Activated CD4-positive, CD25-positive, alpha-beta regulatory T cell treated with anti-CD3 and anti-CD28 coated beads, Interleukin-2, amount 50 U/mL, for 24 hours (primary cell): ENCODE results near the gene PRDM11.

ENCODE experiments used
- ATAC-seq, 2 donors: fragments of 150-1000 bp; cut with Tn5 transposase; one replicate each; pipeline ENCODE4 v1.10.0; 2021; ENCODE audit warnings: mild to moderate bottlenecking in 1 of 2, moderate library complexity in 1 of 2

The PRDM11 gene

DNA sequence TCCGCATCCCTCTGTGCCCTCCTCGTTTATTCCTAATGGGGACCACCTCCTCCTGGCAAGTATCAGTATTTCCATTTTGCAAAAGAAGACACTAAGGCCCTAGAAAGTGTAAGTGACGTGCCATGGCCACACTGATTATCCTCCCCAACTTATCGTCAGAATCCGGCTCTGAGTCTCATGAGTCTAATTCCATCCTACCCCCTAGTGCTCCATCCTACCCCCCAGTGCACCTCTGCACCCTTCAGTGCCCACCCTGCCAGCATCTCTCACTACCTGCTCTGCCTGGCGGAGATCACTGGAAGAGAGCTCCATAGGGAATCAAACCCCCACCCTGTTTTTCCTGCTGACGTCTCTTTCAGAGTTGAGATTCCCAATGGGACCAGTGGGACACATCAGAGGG lies 31.8 kb downstream of the PRDM11 start:
- ATAC-seq: no peak

DNA sequence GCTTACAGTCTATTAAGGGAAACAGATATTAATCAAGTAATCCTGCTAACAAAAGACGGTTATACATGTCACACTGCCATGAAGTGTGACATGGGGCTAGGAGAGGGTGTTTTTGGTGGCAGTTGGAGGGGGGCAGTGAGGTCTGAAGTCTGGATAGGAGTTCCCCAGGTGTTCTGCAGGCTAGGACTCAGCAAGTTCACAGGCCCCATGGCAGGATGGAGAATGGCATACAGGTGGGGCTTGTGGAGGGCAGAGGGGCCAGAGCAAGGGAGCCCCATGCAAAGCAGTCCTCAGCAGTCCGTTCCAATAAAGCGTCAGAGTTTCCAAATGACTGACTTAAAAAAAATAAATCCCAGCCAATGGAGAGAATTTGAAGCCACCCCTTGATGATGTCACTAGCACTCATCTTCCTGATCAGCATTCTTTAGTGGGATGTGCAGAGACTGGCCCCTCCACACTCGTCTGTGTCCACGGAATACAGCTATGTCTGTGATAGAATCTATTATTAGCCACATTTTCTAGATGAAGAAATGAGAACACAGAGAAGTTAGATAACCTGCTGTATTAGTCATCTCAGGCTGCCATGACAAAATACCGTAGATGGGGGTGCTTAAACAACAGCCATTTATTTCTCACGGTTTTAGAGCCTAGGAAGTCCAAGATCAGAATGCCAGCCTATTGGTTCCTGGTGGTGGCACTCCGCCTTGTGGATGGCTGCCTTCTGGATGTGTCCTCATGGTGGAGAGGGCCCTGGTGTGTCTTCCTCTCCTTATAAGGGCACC lies 32.6 kb downstream of the PRDM11 start:
- ATAC-seq: no peak

DNA sequence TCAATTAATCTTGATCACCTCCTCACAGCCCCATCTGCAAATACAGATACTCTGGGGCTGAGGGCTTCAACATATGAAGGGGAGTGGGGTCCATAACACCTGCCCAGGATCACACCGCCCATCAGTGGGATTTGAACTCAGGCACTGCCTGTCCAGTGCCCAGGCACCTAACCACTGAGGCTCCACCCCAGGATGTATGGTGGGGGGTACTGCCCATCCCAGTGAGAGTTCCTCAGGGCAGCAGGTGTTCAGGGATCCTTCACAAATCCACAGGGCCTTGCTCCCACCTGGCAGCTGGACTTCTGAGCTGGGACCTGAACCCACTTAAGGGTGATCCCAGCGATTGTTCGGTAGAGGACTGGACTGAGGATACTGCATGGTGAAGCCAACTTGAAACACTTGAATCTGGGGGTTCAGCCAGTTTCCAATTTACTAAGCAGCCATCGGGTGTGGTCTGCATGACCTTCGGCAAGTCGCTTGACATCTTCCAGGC lies 33.3 kb downstream of the PRDM11 start:
- ATAC-seq: no peak

DNA sequence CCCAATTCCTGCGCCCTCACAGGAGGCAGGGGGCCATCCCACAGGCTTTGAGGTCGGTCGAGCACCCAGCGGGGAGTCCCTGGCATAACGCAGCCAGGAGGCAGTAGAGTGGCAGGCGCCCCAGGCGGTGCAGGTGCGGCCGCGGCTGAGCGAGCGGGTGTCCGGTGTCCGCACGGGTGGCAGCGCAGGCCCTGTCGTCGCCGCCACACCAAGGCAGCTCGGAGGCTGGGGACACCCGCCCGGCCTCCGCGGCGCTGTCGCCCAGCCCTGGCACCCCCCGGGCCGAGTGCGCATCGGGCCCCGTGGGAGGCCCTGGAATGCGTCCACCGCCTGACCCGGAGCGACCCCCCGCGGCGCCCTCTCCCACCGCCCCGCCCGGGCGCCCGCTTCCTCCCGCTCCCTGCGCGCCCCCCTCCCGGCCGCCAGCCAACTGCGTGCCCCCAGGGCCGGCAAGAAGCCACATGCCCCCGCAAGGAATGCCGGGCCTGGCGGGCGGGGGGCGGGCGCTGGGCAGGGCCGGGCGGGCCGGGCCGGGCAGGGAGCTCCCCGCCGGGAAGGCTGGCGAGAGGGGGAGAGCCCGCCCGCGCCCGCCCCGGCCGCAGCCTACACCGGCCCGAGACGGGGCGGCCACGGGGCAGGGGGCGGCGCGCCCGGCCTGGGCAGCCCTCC lies 33.9 kb downstream of the PRDM11 start:
- ATAC-seq: peak; percentile 33

DNA sequence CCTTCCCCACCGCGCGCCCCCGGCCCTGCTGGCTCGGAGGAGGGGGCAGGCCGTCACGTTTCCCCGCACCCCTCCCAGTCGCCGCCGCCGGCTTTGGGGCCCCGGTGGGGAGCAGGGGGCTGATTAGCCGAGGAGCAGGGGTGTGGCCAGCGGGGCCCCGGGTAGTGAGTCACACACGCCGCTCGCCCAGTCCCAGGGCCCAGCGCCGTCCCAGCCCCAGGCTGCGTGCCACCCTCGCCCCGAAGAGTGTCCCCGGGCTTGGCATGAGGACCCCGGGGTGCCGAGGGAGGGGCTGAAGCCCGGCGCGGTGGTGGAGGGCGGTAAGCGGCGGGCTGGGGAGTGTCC lies 34.4 kb downstream of the PRDM11 start:
- ATAC-seq: peak; percentile 86 to 93

DNA sequence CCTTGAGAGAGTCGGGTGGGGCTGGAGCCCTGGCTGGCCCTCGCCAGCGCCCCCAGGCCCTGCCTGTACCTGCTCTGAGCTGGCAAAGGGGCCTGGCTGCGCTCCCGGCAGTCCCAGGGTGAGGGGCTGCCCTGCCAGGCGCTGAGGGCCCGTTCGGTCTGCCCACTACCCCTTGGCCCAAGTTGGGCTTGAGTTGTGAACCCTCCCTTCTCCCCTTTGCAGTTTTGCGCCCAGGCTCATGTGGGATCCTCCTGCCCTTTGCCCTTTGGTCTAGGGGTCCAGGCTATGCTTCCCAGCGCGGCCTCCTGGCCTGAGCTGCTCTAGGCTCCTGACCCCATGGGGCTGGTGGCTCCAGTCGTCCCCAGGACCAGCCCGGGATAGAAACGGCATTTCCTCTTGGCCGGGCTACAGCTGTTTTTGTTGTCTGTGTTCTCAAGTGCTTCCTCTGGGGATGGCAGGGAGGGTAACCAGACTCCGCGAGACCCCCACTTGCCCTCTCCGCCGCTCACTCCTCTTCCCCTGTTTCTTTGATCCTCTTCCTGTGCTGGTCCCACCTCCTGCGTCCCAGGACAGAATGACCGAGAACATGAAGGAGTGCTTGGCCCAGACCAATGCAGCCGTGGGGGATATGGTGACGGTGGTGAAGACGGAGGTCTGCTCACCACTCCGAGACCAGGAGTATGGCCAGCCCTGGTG lies 34.9 kb downstream of the PRDM11 start:
- no peak for ATAC-seq

DNA sequence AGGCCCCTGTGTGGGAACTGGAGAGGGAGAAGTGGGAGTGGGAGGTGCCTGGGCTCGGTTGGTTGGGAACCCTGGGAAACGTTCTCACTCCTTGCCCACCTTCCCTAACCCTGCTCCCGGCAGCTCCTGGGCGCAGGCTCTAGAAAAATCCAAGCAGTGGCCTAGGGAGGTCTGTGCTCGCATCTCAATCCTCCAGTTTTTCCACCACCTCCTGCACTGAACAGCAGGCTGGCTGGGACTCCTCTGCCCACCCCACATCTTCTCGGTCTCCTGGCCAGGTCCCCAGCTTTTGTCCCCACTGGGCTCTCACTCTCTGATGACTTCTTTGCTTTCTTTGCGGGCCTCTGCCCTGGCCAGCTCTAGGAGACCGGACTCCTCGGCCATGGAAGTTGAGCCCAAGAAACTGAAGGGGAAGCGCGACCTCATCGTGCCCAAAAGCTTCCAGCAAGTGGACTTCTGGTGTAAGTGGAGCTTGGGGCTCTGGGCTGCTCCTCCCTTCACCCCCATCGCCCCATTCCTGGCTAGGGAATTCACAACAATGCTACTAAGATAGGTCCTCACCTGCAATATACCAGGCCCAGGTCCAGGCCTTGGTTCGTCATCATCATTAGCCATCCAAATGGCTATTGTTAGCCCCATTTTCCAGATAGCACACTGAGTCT lies 35.6 kb downstream of the PRDM11 start:
- ATAC-seq: no peak

DNA sequence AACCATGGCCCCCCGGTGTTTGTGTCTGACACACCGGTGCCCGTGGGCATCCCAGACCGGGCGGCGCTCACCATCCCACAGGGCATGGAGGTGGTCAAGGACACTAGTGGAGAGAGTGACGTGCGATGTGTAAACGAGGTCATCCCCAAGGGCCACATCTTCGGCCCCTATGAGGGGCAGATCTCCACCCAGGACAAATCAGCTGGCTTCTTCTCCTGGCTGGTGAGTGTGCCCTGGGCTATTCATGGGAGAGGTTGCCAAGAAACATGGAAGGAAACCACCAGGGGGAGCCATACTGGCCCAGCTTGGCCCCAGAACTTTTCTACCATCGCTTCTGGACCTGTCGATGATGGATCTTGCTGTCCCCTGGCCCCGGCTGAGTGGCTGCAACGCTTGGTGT lies 36.5 kb downstream of the PRDM11 start:
- ATAC-seq: no peak

DNA sequence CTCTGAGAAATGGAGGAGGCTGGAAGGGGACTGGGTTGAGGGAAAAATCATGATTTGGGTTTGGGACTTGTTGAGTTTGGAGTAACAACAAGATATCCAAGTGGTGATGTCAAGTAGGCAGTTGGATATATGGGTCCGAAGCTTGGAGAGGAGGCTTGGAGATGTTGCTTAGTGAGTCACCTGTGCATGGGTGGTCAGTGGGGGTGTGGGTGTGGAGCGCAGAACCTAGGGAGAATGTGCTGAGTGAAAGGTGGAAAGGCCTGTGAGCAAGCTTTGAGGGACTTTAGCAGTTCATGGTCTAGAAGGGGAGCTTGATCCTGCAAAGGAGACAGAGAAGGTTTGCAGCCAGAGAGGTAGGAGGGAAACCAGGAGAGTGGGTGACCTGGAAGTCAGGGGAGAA lies 38.2 kb downstream of the PRDM11 start:
- no peak for ATAC-seq

DNA sequence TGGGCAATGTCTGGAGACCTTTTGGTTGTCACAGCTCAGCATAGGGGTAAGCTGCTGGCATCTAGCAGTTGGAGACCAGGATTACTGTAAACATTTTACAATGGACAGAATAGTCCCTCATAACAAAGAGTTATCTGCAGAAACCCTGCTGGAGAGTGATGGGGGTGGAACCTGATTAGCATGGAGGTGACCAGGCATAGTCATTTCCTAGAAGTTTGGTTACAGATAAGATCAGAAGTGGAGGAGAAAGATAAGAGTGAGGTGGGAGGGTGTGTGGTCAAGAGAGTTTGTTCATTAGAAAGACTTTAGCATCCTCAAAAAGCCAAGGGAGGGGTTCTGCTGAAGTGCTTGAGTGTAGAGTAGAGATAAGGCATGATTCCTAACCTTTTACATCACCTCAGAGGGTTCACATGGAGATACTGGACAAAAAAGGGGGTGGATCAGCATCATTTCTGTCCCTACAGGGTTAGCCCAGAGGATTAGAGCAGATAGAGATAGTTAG lies 38.8 kb downstream of the PRDM11 start:
- ATAC-seq: no peak

DNA sequence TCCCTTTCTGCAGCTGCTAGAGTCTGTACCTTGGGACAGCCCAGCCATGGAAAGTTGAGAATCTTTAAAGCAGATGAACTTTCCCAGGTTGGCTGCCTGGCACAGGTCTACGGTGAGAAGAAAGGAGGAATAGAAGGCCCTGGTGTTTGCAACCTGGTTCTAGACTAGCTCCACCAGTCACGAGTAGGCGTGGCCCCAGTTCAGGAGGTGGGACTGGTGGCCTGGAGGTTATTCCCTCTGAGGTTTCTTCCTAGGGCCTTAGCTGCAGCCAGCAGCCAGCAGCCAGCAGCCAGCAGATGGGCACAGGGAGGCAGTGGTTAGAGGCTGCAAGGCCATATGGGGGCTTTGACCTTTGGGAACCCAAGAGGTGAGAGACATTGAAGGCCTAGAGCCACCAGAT lies 40.9 kb downstream of the PRDM11 start:
- no peak for ATAC-seq

DNA sequence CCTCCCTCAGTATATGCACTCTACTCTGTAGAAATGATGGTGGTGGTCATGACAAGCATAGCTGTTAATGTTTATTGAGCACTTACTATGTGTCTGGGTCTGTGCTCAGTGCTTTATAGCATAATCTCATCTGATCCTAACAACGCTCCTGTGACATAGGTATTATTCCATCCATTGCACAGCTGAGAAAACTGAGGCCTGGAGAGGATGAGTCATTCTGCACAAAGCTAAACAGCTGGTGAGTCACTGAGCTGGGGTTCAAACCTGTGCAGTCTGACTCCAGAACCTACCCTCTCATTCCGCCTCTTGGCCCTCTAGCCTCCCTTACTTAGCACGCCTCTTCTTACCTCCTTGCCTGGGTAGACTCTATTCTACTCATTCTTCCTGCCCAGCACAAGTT lies 41.7 kb downstream of the PRDM11 start:
- ATAC-seq: no peak

DNA sequence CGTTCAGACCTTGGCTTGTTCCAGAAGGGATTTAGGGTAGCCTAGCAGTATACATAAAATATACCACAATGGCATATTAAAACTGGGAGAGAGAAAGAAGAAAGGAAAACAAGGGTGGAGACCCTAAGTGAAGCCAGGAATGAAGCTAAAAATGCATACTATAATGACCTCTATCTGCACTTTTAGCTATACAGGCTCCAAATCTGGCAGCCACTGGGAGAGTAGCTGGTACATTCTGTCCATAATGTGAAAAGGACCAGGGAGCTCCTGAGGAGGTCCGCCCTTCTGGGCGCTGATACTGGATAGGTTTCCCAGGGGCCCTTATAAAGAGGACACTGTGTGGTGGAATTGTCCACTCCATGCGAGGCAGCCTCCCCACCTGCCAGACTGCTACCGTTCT lies 42.8 kb downstream of the PRDM11 start:
- no peak for ATAC-seq

DNA sequence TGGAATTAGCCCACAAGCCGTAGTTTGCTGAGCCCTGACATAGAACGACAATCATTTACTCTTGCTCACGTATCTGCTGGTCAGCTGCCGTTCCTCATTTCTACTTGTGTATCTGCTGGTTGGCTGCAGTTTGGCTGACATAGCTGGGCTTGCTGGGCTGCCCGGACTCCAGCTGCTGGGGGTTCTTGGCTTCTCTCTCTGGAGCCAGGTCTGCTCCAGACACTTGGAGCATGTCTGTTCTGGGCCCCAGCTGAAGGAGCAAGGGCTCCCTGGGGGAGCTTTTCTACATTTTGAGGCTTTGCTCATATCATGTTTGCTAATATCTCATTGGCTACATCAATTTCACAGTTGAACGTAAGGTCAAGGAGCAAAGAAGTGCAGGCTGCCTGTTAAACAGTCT lies 47.3 kb downstream of the PRDM11 start:
- no peak for ATAC-seq

DNA sequence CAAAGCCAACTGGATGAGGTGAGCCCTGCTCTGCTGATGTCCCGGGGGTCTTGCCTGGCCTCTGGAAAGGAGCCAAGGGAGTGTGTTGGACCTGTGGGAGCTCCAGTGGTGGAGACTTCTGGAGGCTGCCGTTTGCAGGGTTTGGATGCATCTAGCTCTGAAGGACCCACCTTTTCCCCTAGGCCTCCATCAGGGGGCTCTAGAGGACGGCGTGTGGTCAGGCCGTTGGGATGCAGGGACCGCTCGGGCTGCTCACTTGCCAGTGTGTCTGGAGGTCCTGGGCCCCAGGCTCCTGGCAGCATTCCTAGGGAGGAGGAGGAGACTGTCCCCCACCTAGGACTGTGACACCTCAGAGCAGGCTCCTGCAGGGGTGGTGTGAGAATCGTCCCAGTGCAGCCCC lies 58.3 kb downstream of the PRDM11 start:
- ATAC-seq: no peak

DNA sequence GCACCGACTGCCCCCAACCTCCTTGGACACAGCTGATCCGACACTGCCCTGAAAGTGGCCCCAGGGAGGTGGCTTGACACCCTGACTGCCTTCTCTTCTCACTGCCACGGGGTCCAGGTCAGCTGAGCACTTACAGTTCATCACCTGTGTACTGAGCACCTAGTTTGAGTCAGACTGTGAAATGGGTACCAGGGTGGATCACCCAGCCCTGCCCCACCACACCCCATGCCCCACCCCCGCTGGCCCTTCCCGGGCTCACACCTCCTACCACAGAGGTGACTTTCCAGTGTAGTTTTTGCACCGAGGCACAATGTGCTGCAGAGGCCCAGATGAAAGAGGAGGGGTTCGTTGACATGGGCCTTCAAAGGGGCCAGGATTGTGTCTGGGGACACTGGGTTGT lies 59.5 kb downstream of the PRDM11 start:
- no peak for ATAC-seq

DNA sequence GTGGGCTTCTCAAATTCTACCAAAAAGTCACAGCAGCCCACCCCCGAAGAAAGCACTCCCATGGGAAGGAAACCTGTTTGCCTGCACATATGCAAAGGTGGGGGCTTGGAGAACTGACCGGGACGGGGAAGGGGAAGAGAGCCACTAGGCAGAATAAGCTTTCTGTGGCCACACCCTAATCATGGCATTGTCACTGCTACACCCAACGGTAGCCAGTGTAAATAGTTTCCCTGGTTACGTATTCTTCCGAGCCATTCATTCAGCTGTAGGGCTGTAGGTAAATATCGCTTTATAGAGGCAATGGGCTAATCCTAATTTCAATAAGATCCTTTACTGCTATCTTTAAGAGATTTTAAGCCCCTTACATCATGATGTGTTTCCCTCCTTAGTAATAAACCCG lies 61.7 kb downstream of the PRDM11 start:
- ATAC-seq: no peak

DNA sequence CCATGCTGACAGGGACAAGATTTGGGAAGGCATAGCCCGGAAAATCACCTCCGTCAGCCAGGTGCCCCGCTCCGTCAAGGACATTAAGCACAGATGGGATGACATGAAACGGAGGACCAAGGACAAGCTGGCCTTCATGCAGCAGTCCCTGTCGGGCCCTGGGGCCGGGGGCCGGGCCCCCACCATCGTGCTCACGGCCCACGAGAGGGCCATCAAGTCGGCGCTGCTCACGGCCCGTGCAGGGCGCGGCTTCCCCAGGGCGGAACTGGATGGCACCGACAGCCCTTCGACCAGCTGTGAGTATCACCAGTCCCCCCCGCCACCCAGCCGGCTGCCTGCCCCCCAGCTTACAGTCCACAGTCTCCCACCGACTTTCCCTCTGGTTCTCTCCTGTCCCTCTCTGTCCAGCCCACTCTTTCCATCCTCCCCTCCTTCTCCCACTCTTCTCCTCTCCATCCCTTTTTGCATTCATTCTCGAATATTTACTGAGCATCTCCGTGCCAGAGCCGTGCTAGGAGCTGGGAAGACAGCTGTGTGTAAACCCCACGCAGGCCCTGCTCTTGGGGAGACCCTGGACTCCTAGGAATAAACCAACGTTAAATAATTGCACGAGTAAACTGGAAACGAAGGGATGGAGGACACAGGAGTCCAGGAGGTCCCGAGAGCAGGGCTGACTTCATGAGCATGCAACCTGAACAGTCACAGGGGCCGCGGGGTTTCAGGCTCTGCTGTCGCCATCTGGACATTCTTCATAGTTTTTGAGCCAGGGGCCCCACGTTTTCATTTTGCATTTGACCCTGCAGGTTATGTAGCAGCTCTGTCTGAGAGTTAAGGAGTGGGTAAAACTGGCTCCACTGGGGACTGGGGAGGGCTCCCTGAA lies 62.8 kb downstream of the PRDM11 start:
- no peak for ATAC-seq

DNA sequence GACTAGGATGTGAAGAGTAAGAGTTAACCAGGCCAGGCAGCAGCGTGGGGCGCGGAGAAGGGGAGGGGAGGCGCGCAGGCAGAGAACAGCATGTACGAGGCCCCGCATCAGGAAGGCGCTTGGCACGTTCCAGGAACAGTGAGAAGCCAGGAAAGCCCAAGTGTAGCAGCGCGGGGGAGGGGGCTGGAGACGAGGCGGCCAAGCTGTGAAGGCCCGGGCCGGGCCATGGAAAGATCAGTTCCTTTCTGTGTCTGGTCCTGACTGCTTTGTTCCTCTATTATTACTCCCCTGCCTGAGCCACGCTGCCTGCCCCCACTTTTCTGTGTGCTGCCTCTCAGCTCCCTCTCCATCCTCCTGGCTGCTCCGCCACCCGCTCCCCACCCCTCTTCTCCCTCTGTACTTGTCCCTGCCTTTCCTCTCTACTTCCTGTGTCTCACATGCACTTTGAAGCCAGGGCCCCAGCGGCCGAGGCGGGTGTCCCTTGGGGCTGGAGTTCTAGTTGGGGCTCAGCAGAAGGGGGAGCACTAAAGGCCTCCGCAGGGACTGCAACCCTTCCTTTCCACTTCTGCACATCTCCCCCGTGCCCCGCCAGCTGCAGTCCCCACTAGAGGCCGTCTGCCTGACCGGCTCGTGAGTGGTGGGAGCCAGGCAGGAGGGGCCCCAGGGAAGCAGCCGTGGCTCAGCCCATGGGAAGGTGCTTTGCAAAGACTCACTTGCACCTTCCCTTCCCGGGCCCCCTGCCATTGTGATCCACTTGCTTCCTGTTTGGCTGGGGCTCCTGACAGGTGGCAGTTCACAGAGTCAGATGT lies 63.7 kb downstream of the PRDM11 start:
- ATAC-seq: no peak

DNA sequence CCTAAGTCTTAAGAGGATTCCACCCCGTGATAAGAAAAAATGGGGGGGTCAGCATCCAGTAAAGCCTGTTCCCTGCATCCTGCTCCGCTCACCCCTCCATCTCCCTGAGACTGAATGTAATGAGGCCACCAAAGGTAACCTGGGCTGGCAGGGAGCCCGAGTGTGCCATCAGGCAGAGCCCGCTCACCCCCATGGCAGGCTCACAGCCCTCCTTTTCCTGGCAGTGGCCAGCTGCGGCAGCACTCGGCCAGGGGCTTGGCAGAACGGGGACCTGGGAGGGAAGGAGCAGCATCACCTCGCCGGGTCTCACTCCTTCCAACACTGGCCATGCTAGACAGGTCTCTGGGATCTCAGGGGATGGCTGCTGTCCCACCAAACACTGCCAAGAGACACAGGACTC lies 64.4 kb downstream of the PRDM11 start:
- no peak for ATAC-seq

DNA sequence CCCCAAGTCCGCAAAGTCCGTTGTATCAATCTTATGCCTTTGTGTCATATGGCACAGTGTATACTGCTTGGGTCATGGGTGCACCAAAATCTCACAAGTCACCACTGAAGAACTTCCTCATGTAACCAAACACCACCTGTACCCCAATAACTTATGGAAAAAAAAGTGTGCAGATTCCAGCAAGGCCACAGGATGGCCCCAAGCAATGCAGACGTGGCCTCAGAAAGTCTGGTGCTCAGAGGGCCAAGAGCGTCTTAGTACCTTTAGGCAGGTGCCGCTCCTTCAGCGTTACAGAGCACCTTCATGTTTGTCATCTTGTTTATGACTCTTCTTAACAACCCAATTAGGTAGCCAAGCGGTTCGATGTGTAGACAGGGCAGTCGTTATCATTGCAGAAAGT lies 65.3 kb downstream of the PRDM11 start:
- ATAC-seq: no peak
